ENCODE data around the gene PKNOX1. TPM values are rescaled to one million over a fixed set of nuclear protein-coding genes. Genes with fewer than 3 reads are reported as not detected.
"Not testable (repeated sequence)": the region's sequence is repeated elsewhere in the genome, so short reads cannot be mapped to it uniquely, and the experiment has no call there.

PKNOX1 gene
- total and polyA plus RNA-seq, 4 donors = 18.3 to 28.8 (median 23.8) TPM

DNA sequence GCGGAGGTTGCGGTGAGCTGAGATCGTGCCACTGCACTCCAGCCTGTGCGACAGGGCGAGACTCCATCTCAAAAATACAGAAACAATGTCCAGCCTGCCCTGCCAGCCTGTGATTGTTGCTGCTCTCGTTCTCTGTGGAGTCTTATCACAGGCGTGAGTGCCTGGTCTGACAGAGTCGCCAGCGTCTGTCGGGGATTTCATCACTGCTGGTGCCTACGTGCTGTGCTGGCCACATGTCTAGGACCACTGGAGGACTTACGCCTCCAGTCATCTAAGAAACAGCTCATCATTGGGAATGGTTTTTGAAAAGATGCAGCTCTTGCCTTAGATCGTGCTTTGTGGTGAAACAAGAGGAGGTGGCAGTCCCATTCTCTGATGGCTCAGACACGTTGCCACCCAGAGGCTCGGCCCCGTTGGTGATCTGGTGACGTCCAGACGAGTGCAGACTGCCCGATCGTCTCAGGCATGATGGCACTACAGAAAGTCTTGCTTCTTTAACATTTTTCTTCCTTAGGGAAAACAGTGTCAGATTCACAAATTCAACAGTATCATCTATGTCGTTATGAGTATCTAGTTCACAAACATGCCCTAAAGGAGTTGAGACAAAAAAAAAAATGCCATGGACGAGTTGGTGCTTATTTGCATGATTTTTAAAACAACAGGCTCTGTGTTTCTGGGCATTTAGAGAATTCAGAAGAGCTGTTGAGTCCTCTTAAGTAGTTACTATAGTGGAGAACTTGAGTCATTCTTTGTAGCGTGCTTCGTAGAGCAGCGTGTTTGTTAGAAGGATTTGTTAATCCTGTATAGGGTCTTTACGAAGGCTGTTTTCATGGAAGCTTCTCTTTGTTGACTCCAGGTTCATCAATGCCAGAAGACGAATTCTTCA is 53.7 kb downstream of the PKNOX1 start:
- peak overlapping the region; percentile 83 for H3K27ac ChIP-seq (ENCODE audit: low read depth, low read length)

DNA sequence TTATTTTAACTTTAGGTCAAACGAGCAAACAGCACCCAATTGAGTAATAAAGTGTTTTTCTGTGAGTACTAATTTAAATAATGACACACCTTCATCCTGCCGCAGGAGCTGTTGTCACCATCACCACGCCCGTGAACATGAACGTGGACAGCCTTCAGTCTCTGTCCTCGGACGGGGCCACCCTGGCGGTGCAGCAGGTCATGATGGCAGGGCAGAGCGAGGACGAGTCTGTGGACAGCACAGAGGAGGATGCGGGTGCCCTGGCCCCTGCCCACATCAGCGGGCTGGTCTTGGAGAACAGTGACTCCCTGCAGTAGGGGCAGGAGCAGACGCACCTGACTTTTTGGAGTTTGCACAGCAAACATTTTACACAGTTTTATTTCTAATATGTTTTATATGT is 55.4 kb downstream of the PKNOX1 start:
- no peaks in the 10 kb centered on the region for H3K27me3 ChIP-seq (ENCODE audit: control insufficient read depth, insufficient read depth, low read length)
- H3K9me3 ChIP-seq (ENCODE audit: control insufficient read depth, insufficient read depth, low read length) = no peaks in the 10 kb centered on the region
- peaks cover 55% of the 10 kb centered on the region for H3K36me3 ChIP-seq (ENCODE audit: control insufficient read depth, insufficient read depth, low read length)
- H3K4me1 ChIP-seq (ENCODE audit: control insufficient read depth, insufficient read depth, low read length) = peaks cover 11% of the 10 kb centered on the region
- 95% methylated on average over 9 of the region's 13 CpGs for WGBS (ENCODE audit: insufficient coverage)
- H3K27ac ChIP-seq (ENCODE audit: low read depth, low read length) = no peak overlapping the region
- H3K4me3 ChIP-seq (ENCODE audit: low read depth, low read length) = no peak overlapping the region
- DNase-seq (ENCODE audit: low read depth in 4 of 6, low spot score in 6 of 6) = no peak

More for the DNA sequence above, 53.7 kb downstream of the PKNOX1 start:
- Histone ChIP-seq H3K4me1 (ENCODE audit: control insufficient read depth, insufficient read depth, low read length) (peaks cover 11% of the 10 kb centered on the region), H3K36me3 (ENCODE audit: control insufficient read depth, insufficient read depth, low read length) (peaks cover 63% of the 10 kb centered on the region), H3K27me3 (ENCODE audit: control insufficient read depth, insufficient read depth, low read length) (no peaks in the 10 kb centered on the region), H3K4me3 (ENCODE audit: low read depth, low read length) (no peak overlapping the region), H3K9me3 (ENCODE audit: control insufficient read depth, insufficient read depth, low read length) (no peaks in the 10 kb centered on the region)
- WGBS (ENCODE audit: insufficient coverage) = 89% methylated on average over 23 of the region's 27 CpGs
- no peak for DNase-seq (ENCODE audit: low read depth in 4 of 6, low spot score in 6 of 6)

- Histone ChIP-seq H3K36me3 (ENCODE audit: control insufficient read depth, insufficient read depth, low read length) (peaks cover 54% of the 10 kb centered on the region), H3K9me3 (ENCODE audit: control insufficient read depth, insufficient read depth, low read length) (no peaks in the 10 kb centered on the region), H3K27ac (ENCODE audit: low read depth, low read length) (no peak overlapping the region), H3K27me3 (ENCODE audit: control insufficient read depth, insufficient read depth, low read length) (no peaks in the 10 kb centered on the region), H3K4me1 (ENCODE audit: control insufficient read depth, insufficient read depth, low read length) (peaks cover 11% of the 10 kb centered on the region), H3K4me3 (ENCODE audit: low read depth, low read length) (no peak overlapping the region)
- 76% methylated on average over 11 of the region's 12 CpGs for WGBS (ENCODE audit: insufficient coverage)
- DNase-seq (ENCODE audit: low read depth in 4 of 6, low spot score in 6 of 6) = no peak
Observed at GRCh38 chr21:43031121-43031619, 56.8 kb downstream of the PKNOX1 start.

DNA sequence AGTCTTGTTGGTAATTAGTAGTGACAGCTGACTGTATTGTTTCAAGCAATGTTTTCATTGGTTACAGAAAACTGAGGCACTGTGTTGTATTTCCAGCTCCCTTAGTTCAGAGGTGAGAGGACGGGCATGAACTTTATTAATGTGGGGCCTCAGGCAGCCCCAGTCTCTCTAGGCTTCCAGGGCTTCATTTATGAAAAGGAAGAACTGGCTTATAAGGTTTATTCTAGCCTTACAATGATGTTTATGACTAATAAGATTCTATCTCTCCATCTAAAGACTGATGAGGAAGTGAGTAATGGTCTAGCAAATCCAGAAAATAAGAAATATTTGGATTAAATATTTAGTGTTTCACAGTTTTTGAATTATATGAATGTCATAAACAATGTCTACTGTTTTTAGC is 59.7 kb downstream of the PKNOX1 start:
- peaks cover 39% of the 10 kb centered on the region for H3K36me3 ChIP-seq (ENCODE audit: control insufficient read depth, insufficient read depth, low read length)
- no peak for DNase-seq (ENCODE audit: low read depth in 4 of 6, low spot score in 6 of 6)
- no peaks in the 10 kb centered on the region for H3K27me3 ChIP-seq (ENCODE audit: control insufficient read depth, insufficient read depth, low read length)
- no peaks in the 10 kb centered on the region for H3K4me1 ChIP-seq (ENCODE audit: control insufficient read depth, insufficient read depth, low read length)
- H3K4me3 ChIP-seq (ENCODE audit: low read depth, low read length) = no peak overlapping the region
- no peaks in the 10 kb centered on the region for H3K9me3 ChIP-seq (ENCODE audit: control insufficient read depth, insufficient read depth, low read length)
- WGBS (ENCODE audit: insufficient coverage) = no CpG with 5 or more reads among the region's 1 CpG
- H3K27ac ChIP-seq (ENCODE audit: low read depth, low read length) = no peak overlapping the region

- peak in 1 of 6 donors; percentile 20 for DNase-seq (ENCODE audit: low read depth in 4 of 6, low spot score in 6 of 6)
- WGBS (ENCODE audit: insufficient coverage) = 73% methylated on average over 2 of the region's 5 CpGs
Observed at GRCh38 chr21:43034826-43035225, 60.5 kb downstream of the PKNOX1 start.

GRCh38 chr21:43036889-43037288 is 62.5 kb downstream of the PKNOX1 start:
- H3K27ac ChIP-seq (ENCODE audit: low read depth, low read length); DNase-seq (ENCODE audit: low read depth in 4 of 6, low spot score in 6 of 6); H3K4me3 ChIP-seq (ENCODE audit: low read depth, low read length); H3K9me3 ChIP-seq (ENCODE audit: control insufficient read depth, insufficient read depth, low read length); H3K4me1 ChIP-seq (ENCODE audit: control insufficient read depth, insufficient read depth, low read length); H3K27me3 ChIP-seq (ENCODE audit: control insufficient read depth, insufficient read depth, low read length): not testable (repeated sequence)
- peaks cover 20% of the 10 kb centered on the region for H3K36me3 ChIP-seq (ENCODE audit: control insufficient read depth, insufficient read depth, low read length)
- no CpG with 5 or more reads among the region's 17 CpGs for WGBS (ENCODE audit: insufficient coverage)

More at GRCh38 chr21:43034826-43035225, 60.5 kb downstream of the PKNOX1 start:
- no peaks in the 10 kb centered on the region for H3K4me1 ChIP-seq (ENCODE audit: control insufficient read depth, insufficient read depth, low read length)
- H3K27ac ChIP-seq (ENCODE audit: low read depth, low read length) = no peak overlapping the region
- H3K9me3 ChIP-seq (ENCODE audit: control insufficient read depth, insufficient read depth, low read length) = no peaks in the 10 kb centered on the region
- no peak overlapping the region for H3K4me3 ChIP-seq (ENCODE audit: low read depth, low read length)
- no peaks in the 10 kb centered on the region for H3K27me3 ChIP-seq (ENCODE audit: control insufficient read depth, insufficient read depth, low read length)
- peaks cover 32% of the 10 kb centered on the region for H3K36me3 ChIP-seq (ENCODE audit: control insufficient read depth, insufficient read depth, low read length)

DNA sequence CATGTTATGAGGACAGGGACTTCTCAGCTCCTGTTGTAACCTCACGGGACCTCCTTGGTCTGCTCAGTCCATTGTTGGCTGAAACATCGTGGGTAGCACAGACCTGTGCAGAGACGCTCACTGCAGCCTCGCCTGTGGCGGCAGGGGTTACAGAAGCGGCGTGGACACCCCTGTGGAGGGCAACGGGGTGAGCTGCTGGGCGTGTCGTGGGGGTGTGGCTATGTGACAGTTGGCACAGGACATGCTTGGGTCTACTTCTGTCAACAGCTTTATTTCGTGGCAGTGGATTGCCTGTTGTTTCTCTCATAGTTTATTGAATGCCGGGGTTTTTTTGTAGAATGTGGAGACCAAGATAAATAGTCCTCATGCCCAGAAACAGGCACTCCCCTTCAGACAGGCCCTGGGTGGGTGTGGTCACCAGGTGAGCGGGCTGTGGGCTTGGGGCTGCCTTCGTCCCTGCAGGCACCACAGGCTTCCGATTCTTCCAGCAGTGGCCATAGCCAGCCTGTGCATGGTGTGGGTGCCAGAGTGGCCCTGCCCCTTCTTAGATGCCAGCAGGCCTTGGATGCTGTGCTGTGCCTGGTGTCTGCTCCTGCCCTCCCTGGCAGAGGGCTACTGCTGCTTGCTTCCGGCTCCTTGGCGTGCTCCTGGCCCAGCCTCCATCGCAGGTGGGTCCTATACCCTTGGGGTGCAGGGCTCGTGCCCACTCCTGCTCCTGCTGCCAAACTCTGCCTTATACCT is 63.7 kb downstream of the PKNOX1 start:
- not testable (repeated sequence) for DNase-seq (ENCODE audit: low read depth in 4 of 6, low spot score in 6 of 6); H3K4me1 ChIP-seq (ENCODE audit: control insufficient read depth, insufficient read depth, low read length); H3K27me3 ChIP-seq (ENCODE audit: control insufficient read depth, insufficient read depth, low read length); H3K9me3 ChIP-seq (ENCODE audit: control insufficient read depth, insufficient read depth, low read length); H3K27ac ChIP-seq (ENCODE audit: low read depth, low read length); H3K4me3 ChIP-seq (ENCODE audit: low read depth, low read length)
- WGBS (ENCODE audit: insufficient coverage) = 79% methylated on average over 9 of the region's 19 CpGs
- H3K36me3 ChIP-seq (ENCODE audit: control insufficient read depth, insufficient read depth, low read length) = peaks cover 11% of the 10 kb centered on the region

- not testable (repeated sequence) for H3K27me3 ChIP-seq (ENCODE audit: control insufficient read depth, insufficient read depth, low read length)
- WGBS (ENCODE audit: insufficient coverage) = no CpG with 5 or more reads among the region's 10 CpGs
Observed at GRCh38 chr21:43038659-43039044, 64.3 kb downstream of the PKNOX1 start.

DNA sequence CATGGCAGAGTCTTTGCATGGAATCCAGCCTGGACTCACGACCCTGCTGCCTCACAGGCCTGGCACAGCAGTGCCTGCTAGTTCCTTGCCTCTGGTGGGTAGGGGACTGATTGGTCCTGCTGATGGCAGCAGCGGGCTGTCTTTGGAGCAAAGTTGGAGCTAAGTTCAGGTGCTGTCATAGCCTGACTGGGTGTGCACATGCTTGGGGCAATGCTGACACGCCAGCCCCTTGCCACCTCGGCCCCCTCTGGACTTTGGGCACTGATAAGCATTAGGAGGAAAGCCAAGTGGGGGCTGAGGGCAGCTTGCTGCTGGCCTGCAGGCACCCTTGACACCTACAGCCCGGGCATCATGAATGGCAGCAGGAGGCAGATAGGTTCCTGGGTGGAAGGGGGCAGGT is 67.8 kb downstream of the PKNOX1 start:
- H3K27me3 ChIP-seq (ENCODE audit: control insufficient read depth, insufficient read depth, low read length); H3K4me1 ChIP-seq (ENCODE audit: control insufficient read depth, insufficient read depth, low read length); H3K27ac ChIP-seq (ENCODE audit: low read depth, low read length); DNase-seq (ENCODE audit: low read depth in 4 of 6, low spot score in 6 of 6); H3K36me3 ChIP-seq (ENCODE audit: control insufficient read depth, insufficient read depth, low read length); H3K9me3 ChIP-seq (ENCODE audit: control insufficient read depth, insufficient read depth, low read length); H3K4me3 ChIP-seq (ENCODE audit: low read depth, low read length): not testable (repeated sequence)
- WGBS (ENCODE audit: insufficient coverage) = 93% methylated on average over 3 of the region's 5 CpGs

More at GRCh38 chr21:43038659-43039044, 64.3 kb downstream of the PKNOX1 start:
- not testable (repeated sequence) for H3K27ac ChIP-seq (ENCODE audit: low read depth, low read length); H3K9me3 ChIP-seq (ENCODE audit: control insufficient read depth, insufficient read depth, low read length); H3K4me3 ChIP-seq (ENCODE audit: low read depth, low read length); DNase-seq (ENCODE audit: low read depth in 4 of 6, low spot score in 6 of 6); H3K4me1 ChIP-seq (ENCODE audit: control insufficient read depth, insufficient read depth, low read length)
- H3K36me3 ChIP-seq (ENCODE audit: control insufficient read depth, insufficient read depth, low read length) = peaks cover 13% of the 10 kb centered on the region
